GM19467 (cell line): ENCODE data around the gene NMRK2.
"Not testable (repeated sequence)": the region's sequence is repeated elsewhere in the genome, so short reads cannot be mapped to it uniquely, and the experiment has no call there.

ENCODE experiments used
- ATAC-seq: cut with Tn5 transposase; IDR thresholded peaks from one replicate; pipeline ENCODE4 v1.9.1; 2021; ENCODE audit warnings: mild to moderate bottlenecking, moderate library complexity; ENCODE audit not compliant: unreplicated experiment

NMRK2 gene

GRCh38 chr19:3932931-3933810 lies at the start of gene NMRK2:
Gene NMRK2 (plus strand): TSS chr19:3933069. CDS start chr19:3933672, 603 bp downstream.
- no peak for ATAC-seq

GRCh38 chr19:3890591-3890990 lies 42.3 kb upstream of the NMRK2 start:
- no peak for ATAC-seq

GRCh38 chr19:3893509-3894179 lies 39.2 kb upstream of the NMRK2 start:
- no peak for ATAC-seq

GRCh38 chr19:3894959-3895358 lies 37.9 kb upstream of the NMRK2 start:
- not testable (repeated sequence) for ATAC-seq

- no peak for ATAC-seq
These were observed 37.1 kb upstream of the NMRK2 start for GRCh38 chr19:3895788-3896187.

GRCh38 chr19:3897936-3898335 lies 34.9 kb upstream of the NMRK2 start:
- no peak for ATAC-seq

- no peak for ATAC-seq
These were observed 34.4 kb upstream of the NMRK2 start for GRCh38 chr19:3898426-3898825.

GRCh38 chr19:3899531-3900294 lies 33.2 kb upstream of the NMRK2 start:
- ATAC-seq: no peak

GRCh38 chr19:3902317-3902973 lies 30.4 kb upstream of the NMRK2 start:
- no peak for ATAC-seq

GRCh38 chr19:3904233-3904632 lies 28.6 kb upstream of the NMRK2 start:
- no peak for ATAC-seq

GRCh38 chr19:3907626-3908265 lies 25.1 kb upstream of the NMRK2 start:
- ATAC-seq: no peak

GRCh38 chr19:3908266-3909054 lies 24.4 kb upstream of the NMRK2 start:
- ATAC-seq: no peak

- ATAC-seq: no peak
These were observed 22.8 kb upstream of the NMRK2 start for GRCh38 chr19:3910105-3910504.

GRCh38 chr19:3914199-3914598 lies 18.7 kb upstream of the NMRK2 start:
- no peak for ATAC-seq

- ATAC-seq: no peak
These were observed 16.8 kb upstream of the NMRK2 start for GRCh38 chr19:3916033-3916432.

- ATAC-seq: no peak
These were observed 13.1 kb upstream of the NMRK2 start for GRCh38 chr19:3919793-3920192.

- no peak for ATAC-seq
These were observed 9.6 kb upstream of the NMRK2 start for GRCh38 chr19:3923096-3923758.

- no peak for ATAC-seq
These were observed 9.0 kb upstream of the NMRK2 start for GRCh38 chr19:3923912-3924311.

GRCh38 chr19:3931041-3931440 lies 1.8 kb upstream of the NMRK2 start:
- no peak for ATAC-seq
